ENCODE data around the gene BRPF3.

DNA sequence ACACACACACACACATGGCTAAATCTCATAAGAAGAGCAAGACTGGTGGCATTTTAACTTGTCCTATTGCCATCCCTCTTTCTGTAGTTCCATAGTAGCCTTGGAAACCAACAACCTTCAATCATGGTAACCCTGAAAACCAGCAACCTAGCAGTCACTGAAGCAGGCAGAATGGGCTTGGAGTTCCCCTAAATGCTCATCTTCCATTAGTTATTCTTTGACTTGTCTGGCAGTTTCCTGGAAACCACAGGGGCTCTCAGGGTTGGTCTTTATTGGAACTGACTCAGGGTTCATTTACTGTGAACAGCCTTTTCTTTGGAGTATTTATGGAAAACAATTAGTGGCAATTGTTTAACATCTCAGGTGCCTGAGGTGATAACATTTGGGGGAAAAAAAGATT lies 19.4 kb upstream of the BRPF3 start:
- TF ChIP-seq, protein P1, sequence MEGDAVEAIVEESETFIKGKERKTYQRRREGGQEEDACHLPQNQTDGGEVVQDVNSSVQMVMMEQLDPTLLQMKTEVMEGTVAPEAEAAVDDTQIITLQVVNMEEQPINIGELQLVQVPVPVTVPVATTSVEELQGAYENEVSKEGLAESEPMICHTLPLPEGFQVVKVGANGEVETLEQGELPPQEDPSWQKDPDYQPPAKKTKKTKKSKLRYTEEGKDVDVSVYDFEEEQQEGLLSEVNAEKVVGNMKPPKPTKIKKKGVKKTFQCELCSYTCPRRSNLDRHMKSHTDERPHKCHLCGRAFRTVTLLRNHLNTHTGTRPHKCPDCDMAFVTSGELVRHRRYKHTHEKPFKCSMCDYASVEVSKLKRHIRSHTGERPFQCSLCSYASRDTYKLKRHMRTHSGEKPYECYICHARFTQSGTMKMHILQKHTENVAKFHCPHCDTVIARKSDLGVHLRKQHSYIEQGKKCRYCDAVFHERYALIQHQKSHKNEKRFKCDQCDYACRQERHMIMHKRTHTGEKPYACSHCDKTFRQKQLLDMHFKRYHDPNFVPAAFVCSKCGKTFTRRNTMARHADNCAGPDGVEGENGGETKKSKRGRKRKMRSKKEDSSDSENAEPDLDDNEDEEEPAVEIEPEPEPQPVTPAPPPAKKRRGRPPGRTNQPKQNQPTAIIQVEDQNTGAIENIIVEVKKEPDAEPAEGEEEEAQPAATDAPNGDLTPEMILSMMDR (conservative IDR thresholded peaks at IDR 0.05; ENCODE audit: low read depth, low read length): no peak
- no peak for TF ChIP-seq EZH2 (IDR thresholded peaks at IDR 0.05; ENCODE audit: low read length, unreplicated experiment)
